ENCODE results near the gene IFITM10. TPM values are rescaled to one million over a fixed set of nuclear protein-coding genes. Genes with fewer than 3 reads are reported as not detected.

The IFITM10 gene
- total RNA-seq, 4 donors from 2014 or later, result 0.42 to 0.58 (median 0.54) TPM

GRCh38 chr11:1694064-1694845 is 56.1 kb downstream of the IFITM10 start:
- H3K27me3 ChIP-seq, result peaks cover 0 to 42% (median 0%) of the 10 kb centered on the region in 4 donors
- WGBS, result 52% methylated on average over 42 of the region's 45 CpGs
- H3K9me3 ChIP-seq, result no peaks in the 10 kb centered on the region
- TF ChIP-seq POLR2AphosphoS5 (IDR thresholded peaks at IDR 0.05), result no peak
- TF ChIP-seq POLR2A (IDR thresholded peaks at IDR 0.05; ENCODE audit: low read depth), result no peak
- peak; percentile 86 to 94 (median 89) for TF ChIP-seq CTCF (IDR thresholded peaks at IDR 0.05)
- peak overlapping the region in 2 of 4 donors; percentile 38 to 63 for H3K27ac ChIP-seq (replicated peaks in 1 of 4)
- no peaks in the 10 kb centered on the region for H3K36me3 ChIP-seq
- DNase-seq (ENCODE audit: extremely low spot score), result peak; percentile 96
- intact Hi-C loops (cut with DNase I), result loop anchor here (5.0 kb wide), 1 partner anchor 42 kb away; no protein-coding TSS in a partner anchor
- peak overlapping the region in 3 of 4 donors; percentile 38 to 55 (median 45) for H3K4me3 ChIP-seq
- peaks cover 11 to 17% (median 14%) of the 10 kb centered on the region in 4 donors for H3K4me1 ChIP-seq

GRCh38 chr11:1693327-1694063 is 56.9 kb downstream of the IFITM10 start:
- Histone ChIP-seq H3K27ac (replicated peaks in 1 of 4) (peak overlapping the region in 3 of 4 donors; percentile 38 to 63 (median 55)), H3K4me1 (peaks cover 11 to 17% (median 14%) of the 10 kb centered on the region in 4 donors), H3K9me3 (no peaks in the 10 kb centered on the region), H3K36me3 (no peaks in the 10 kb centered on the region), H3K4me3 (peak overlapping the region in 3 of 4 donors; percentile 38 to 55 (median 45)), H3K27me3 (peaks cover 0 to 41% (median 0%) of the 10 kb centered on the region in 4 donors)
- intact Hi-C loops (cut with DNase I), result loop anchor here (1.0 to 5.0 kb wide), 3 partner anchors 41 to 457 kb away; no protein-coding TSS in a partner anchor
- TF ChIP-seq POLR2A (IDR thresholded peaks at IDR 0.05; ENCODE audit: low read depth) (no peak), CTCF (IDR thresholded peaks at IDR 0.05) (peak; percentile 87 to 94 (median 93))
- DNase-seq (ENCODE audit: extremely low spot score), result peak; percentile 96
- 21% methylated on average over 22 of the region's 37 CpGs for WGBS

DNA sequence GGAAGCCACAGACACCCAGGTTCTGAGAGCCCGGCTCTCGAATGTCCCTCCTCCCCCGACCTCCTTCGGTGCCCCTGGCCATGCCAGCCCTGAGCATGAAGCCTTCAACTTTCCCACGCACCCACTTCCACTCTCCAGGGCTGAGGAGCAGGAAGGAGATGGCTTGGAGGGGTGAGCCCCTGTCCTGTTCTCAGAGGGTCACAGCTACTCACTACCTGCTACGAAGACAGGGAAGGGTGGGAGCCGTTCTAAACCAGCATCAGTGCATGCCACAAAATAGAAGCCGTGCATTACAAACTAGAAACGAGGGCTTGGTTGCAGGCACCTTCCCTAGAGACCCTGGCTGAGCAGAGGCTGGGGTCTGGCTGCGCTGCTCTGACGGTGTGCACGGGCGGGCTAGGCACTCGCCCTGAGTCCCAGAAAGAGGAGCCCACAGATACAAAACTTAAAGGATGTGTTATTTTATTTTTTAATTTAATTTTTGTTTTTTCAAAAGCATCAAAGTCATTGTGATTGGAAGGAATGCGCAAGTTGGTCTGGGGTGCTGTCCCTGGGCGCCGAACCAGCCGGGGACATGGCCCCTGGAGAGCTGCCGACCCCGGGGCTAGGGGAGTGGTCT is 57.6 kb downstream of the IFITM10 start:
- H3K36me3 ChIP-seq, result no peaks in the 10 kb centered on the region
- peak overlapping the region in 1 of 4 donors; percentile 45 for H3K4me3 ChIP-seq
- H3K9me3 ChIP-seq, result no peaks in the 10 kb centered on the region
- H3K27me3 ChIP-seq, result peaks cover 0 to 41% (median 0%) of the 10 kb centered on the region in 4 donors
- no peak overlapping the region for H3K27ac ChIP-seq (replicated peaks in 1 of 4)
- H3K4me1 ChIP-seq, result peaks cover 11 to 17% (median 14%) of the 10 kb centered on the region in 4 donors
- 52% methylated on average over 19 of the region's 20 CpGs for WGBS
- intact Hi-C loops (cut with DNase I), result loop anchor here (1.0 to 5.0 kb wide), 3 partner anchors 41 to 458 kb away; no protein-coding TSS in a partner anchor
- DNase-seq (ENCODE audit: extremely low spot score), result no peak
- TF ChIP-seq POLR2AphosphoS5 (IDR thresholded peaks at IDR 0.05), result no peak
- TF ChIP-seq CTCF (IDR thresholded peaks at IDR 0.05), result no peak
- no peak for TF ChIP-seq EP300 (IDR thresholded peaks at IDR 0.05)
- TF ChIP-seq POLR2A (IDR thresholded peaks at IDR 0.05; ENCODE audit: low read depth), result no peak

GRCh38 chr11:1691878-1692707 is 58.3 kb downstream of the IFITM10 start:
- Histone ChIP-seq H3K27ac (replicated peaks in 1 of 4) (no peak overlapping the region), H3K36me3 (no peaks in the 10 kb centered on the region), H3K9me3 (no peaks in the 10 kb centered on the region), H3K4me3 (no peak overlapping the region), H3K27me3 (peaks cover 0 to 33% (median 0%) of the 10 kb centered on the region in 4 donors), H3K4me1 (peaks cover 11 to 17% (median 14%) of the 10 kb centered on the region in 4 donors)
- intact Hi-C loops (cut with DNase I), result loop anchor here (2.0 to 5.0 kb wide), 2 partner anchors 40 to 459 kb away; no protein-coding TSS in a partner anchor
- TF ChIP-seq POLR2A (IDR thresholded peaks at IDR 0.05; ENCODE audit: low read depth) (no peak), CTCF (IDR thresholded peaks at IDR 0.05) (no peak)
- WGBS, result 80% methylated on average over 13 of the region's 16 CpGs
- DNase-seq (ENCODE audit: extremely low spot score), result no peak

Measured in esophagus muscularis mucosa (tissue), 4 donors.